Measurements from ENCODE around the gene NME3.

Gene NME3

DNA sequence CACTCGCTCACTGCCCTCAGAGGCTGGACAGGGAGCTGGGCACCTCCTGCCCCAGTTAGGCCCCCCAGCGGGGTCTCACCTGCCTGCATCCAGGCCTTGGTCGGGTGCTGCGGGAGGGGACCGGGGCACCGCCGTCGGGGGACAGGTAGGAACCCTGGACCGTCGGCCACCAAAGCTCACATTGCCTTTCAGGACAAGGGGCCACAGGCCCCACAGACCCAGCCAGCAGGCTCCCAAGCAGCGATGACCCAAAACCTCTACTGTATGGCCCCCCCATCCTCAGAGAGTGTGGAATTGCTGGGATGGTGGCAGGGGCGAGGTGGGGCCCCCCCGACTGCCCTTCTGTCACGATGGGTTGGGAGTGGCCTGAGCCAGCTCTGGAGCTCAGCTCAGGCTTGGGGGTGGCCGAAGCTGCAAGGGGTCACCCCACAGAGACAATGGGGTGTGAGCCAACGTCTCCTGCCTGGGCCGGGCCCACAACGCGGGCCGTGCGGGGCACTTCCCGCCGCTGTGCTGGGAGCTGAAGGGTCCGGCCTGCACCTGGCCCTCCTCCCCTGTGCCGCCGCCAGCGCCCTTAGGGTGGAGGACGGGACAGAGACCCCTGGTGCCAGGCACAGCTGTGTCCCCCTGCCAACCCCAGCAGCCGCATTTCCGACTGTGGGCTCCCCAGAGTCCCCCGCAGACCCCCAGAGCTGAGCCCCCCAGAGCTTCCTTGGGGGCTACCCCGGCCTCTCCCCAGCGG, 21.7 kb upstream of the NME3 start:
- Histone ChIP-seq H3K9ac (ENCODE audit: low read depth, low read length) (no peak overlapping the region), H3K36me3 (ENCODE audit: insufficient read depth, low read length) (peaks cover 6% of the 10 kb centered on the region), H3K4me3 (ENCODE audit: low read length) (no peak overlapping the region), H3K4me2 (ENCODE audit: low read length) (no peak overlapping the region), H3K27me3 (ENCODE audit: control insufficient read depth, insufficient read depth, low read length) (no peaks in the 10 kb centered on the region), H3K4me1 (ENCODE audit: control insufficient read depth, insufficient read depth, low read length) (no peaks in the 10 kb centered on the region), H3K9me3 (replicated peaks; ENCODE audit: low read length) (peaks cover 3% of the 10 kb centered on the region)

DNA sequence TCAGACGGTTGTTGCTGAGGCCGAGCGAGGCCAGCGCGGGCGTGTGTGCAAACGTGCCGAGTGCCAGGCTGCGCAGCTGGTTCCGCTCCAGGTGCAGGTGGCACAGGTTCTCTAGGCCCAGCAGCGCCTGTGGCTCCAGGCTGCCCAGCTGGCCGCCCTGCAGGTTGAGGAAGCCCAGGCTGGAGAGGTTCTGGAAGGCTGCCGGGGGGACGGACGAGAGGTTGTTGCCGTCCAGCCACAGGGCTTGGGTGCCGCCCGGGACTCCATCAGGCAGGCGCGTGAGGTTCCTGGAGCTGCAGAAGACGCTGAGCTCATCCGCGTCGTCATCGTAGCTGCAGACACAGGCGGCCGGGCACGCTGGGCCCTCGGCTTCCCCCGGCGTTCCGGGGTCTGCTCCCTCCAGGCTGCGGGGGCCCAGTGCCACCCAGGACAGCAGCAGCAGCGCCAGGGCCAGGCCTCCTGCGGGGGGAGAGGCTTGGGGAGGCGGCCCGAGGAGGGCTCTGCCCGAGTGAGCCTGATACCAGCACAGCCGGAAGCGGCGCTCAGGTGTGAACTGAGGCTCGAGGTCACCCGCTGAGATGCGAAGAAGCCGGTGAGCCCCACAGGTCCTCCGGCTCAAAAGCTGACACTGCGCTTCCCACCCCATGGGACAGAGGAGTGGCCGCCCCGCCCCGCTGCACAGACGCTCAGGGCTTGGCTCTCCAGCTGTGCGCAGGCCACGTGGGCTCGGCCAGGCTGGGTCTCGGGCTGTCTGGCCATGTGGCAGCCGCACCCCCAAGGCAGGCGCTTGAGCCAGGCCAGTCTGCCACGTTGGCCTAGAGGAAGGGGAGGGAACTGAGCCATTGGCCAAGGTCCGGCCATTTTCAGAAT, 20.8 kb upstream of the NME3 start:
- Histone ChIP-seq H3K27me3 (ENCODE audit: control insufficient read depth, insufficient read depth, low read length) (no peaks in the 10 kb centered on the region), H3K4me1 (ENCODE audit: control insufficient read depth, insufficient read depth, low read length) (no peaks in the 10 kb centered on the region), H3K36me3 (ENCODE audit: insufficient read depth, low read length) (peaks cover 6% of the 10 kb centered on the region), H3K4me3 (ENCODE audit: low read length) (no peak overlapping the region), H3K9ac (ENCODE audit: low read depth, low read length) (no peak overlapping the region), H3K9me3 (replicated peaks; ENCODE audit: low read length) (no peaks in the 10 kb centered on the region), H3K4me2 (ENCODE audit: low read length) (no peak overlapping the region)

DNA sequence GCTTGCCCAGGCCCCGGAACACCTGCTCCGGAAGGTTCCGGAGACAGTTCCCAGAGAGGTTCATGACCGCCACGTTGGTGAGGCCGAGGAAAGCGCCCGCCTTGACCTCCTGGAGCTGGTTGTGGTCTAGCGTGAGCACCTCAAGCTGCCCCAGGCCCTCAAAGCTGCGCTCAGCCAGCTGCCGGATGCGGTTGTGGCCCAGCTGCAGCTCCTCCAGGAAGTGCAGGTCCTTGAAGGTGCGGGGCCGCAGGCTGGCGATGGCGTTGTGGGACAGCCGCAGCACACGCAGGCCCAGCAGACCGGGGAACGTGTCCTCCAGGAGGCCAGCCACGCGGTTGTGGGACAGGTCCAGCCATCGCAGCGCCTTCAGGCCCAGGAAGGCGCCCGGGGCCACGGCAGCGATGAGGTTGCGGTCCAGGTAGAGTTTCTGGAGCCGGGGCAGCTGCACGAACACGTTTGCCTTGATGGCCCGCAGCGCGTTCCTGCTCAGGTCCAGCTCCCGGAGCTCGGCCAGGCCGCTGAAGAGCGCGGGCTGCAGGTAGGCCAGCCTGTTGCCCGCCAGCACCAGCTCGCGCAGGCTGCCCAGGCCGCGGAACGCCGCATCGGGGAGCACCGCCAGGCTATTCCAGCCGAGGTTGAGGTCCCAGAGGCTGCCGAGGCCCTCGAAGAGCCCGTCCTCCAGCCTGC, 20.1 kb upstream of the NME3 start:
- peaks cover 11% of the 10 kb centered on the region for H3K36me3 ChIP-seq (ENCODE audit: insufficient read depth, low read length)
- no peak overlapping the region for H3K4me2 ChIP-seq (ENCODE audit: low read length)
- H3K9ac ChIP-seq (ENCODE audit: low read depth, low read length) = no peak overlapping the region
- no peaks in the 10 kb centered on the region for H3K9me3 ChIP-seq (replicated peaks; ENCODE audit: low read length)
- H3K27me3 ChIP-seq (ENCODE audit: control insufficient read depth, insufficient read depth, low read length) = no peaks in the 10 kb centered on the region
- no peak overlapping the region for H3K4me3 ChIP-seq (ENCODE audit: low read length)
- no peaks in the 10 kb centered on the region for H3K4me1 ChIP-seq (ENCODE audit: control insufficient read depth, insufficient read depth, low read length)

DNA sequence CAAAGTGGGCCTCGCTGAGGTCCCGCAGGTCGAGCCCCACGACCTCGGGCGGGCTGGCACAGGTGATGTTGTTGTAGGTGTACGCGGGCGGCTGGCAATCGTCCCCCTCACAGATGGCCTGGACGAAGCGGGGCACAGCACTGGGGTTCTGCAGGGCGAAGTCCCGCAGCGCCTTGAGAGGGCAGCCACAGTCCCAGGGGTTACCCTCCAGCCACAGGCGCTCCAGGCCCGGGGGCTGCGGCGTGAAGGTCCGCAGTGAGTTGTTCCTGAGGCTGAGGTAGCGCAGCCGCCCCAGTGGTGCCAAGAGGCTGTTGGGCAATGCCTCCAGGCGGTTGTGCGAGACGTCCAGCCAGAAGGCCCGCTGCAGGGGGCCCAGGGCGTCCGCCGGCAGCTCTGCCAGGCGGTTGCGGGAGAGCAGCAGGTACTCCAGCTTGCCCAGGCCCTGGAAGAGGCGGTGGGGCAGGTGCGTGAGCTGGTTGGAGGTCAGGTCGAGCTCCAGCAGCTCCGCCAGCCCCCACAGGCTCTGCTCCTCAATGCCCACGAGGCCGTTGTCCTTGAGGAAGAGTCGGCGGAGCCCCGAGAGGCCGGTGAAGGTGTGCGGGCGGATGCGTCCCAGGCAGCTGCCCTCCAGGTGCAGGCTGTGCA, 19.4 kb upstream of the NME3 start:
- H3K36me3 ChIP-seq (ENCODE audit: insufficient read depth, low read length) = peaks cover 14% of the 10 kb centered on the region
- no peaks in the 10 kb centered on the region for H3K9me3 ChIP-seq (replicated peaks; ENCODE audit: low read length)
- H3K4me1 ChIP-seq (ENCODE audit: control insufficient read depth, insufficient read depth, low read length) = no peaks in the 10 kb centered on the region
- no peaks in the 10 kb centered on the region for H3K27me3 ChIP-seq (ENCODE audit: control insufficient read depth, insufficient read depth, low read length)
- H3K4me3 ChIP-seq (ENCODE audit: low read length) = no peak overlapping the region
- no peak overlapping the region for H3K9ac ChIP-seq (ENCODE audit: low read depth, low read length)
- no peak overlapping the region for H3K4me2 ChIP-seq (ENCODE audit: low read length)

DNA sequence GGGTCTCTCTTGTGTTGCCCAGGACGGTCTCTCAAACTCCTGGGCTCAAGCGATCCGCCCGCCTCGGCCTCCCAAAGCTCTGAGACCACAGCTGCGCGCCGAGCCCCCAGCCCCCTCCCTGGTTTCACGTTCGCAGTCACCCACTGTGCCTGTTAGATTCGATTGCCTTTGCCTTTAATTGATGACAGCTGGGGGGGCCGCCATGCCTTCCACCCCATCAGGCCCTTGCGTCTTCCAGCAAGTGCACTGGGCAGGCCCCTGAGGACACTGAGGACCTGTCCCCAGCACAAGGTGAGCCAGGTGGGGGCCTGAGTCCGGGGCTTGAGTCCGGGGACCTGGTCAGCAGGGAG, 18.9 kb upstream of the NME3 start:
- no peak overlapping the region for H3K4me2 ChIP-seq (ENCODE audit: low read length)
- no peaks in the 10 kb centered on the region for H3K27me3 ChIP-seq (ENCODE audit: control insufficient read depth, insufficient read depth, low read length)
- H3K9ac ChIP-seq (ENCODE audit: low read depth, low read length) = no peak overlapping the region
- H3K4me3 ChIP-seq (ENCODE audit: low read length) = no peak overlapping the region
- H3K36me3 ChIP-seq (ENCODE audit: insufficient read depth, low read length) = peaks cover 14% of the 10 kb centered on the region
- H3K9me3 ChIP-seq (replicated peaks; ENCODE audit: low read length) = no peaks in the 10 kb centered on the region
- no peaks in the 10 kb centered on the region for H3K4me1 ChIP-seq (ENCODE audit: control insufficient read depth, insufficient read depth, low read length)

DNA sequence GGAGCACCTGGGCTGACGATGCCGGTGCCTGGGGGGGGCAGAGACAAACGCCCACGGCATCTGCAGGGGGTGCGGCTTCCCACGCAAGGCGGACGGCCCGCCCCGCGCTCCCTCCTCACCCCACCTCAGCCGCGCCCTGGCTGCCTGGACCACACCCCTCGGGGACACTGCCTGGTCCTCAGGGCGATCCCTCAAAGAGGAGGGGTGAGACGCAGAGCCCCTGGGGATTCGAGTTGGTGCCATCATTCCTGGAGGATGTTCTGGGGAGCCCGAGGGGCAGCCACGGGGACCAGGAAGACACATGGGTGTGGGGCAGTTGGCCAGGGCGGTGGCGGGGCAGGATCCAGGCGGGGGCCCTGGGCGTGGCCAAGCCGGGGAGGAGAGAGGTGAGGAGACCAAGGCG, 18.3 kb upstream of the NME3 start:
- Histone ChIP-seq H3K4me3 (ENCODE audit: low read length) (no peak overlapping the region), H3K9me3 (replicated peaks; ENCODE audit: low read length) (no peaks in the 10 kb centered on the region), H3K36me3 (ENCODE audit: insufficient read depth, low read length) (peaks cover 14% of the 10 kb centered on the region), H3K9ac (ENCODE audit: low read depth, low read length) (no peak overlapping the region), H3K4me2 (ENCODE audit: low read length) (no peak overlapping the region), H3K4me1 (ENCODE audit: control insufficient read depth, insufficient read depth, low read length) (no peaks in the 10 kb centered on the region), H3K27me3 (ENCODE audit: control insufficient read depth, insufficient read depth, low read length) (no peaks in the 10 kb centered on the region)

DNA sequence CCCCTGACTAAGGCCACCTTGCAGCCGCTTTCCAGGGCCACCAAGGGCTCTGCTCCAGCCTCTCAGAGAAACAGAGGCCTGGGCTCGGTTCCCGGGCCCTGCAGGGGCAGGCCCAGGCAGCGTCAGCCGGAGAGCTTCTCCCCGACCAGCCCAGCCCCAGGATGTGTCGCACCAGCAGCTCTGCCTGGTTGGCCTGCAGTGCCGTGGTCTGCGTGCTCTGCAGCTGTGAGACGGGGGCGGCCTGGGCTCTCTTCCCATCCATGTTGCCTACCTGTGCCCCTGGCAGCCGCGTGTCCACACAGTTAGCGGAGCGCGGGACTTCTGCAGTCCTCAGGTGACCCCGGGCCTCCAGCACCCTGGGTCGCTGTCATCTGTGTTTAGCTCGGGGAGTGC, 17.4 kb upstream of the NME3 start:
- no peaks in the 10 kb centered on the region for H3K4me1 ChIP-seq (ENCODE audit: control insufficient read depth, insufficient read depth, low read length)
- H3K36me3 ChIP-seq (ENCODE audit: insufficient read depth, low read length) = peaks cover 14% of the 10 kb centered on the region
- H3K9me3 ChIP-seq (replicated peaks; ENCODE audit: low read length) = no peaks in the 10 kb centered on the region
- no peaks in the 10 kb centered on the region for H3K27me3 ChIP-seq (ENCODE audit: control insufficient read depth, insufficient read depth, low read length)
- no peak overlapping the region for H3K4me3 ChIP-seq (ENCODE audit: low read length)
- H3K9ac ChIP-seq (ENCODE audit: low read depth, low read length) = no peak overlapping the region
- H3K4me2 ChIP-seq (ENCODE audit: low read length) = no peak overlapping the region

DNA sequence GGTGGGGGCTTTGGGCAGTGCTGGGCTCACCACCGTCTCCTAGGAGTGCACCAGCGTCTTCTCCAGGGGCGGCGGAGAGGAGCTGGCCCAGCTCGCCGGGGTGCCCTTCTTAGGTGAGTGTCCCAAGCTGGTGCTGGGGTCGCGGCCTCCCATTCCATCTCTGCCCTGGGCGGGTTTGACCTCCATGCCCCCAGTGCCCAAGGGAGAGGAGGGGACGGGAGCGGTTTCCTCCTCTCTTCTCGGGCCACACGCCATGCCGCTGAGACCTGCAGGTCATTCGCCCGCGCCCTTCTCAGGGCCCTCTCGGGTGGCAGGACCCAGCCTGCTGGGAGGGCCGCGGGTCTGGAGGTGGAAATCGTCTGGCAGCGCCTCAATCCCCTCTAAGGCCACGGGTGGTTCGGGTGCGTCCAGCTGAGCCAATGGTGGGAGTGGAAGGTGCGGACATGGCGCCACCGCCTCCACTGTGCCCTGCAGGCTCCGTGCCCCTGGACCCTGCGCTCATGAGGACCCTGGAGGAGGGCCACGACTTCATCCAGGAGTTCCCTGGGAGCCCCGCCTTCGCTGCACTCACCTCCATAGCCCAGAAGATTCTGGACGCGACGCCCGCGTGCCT, 16.9 kb upstream of the NME3 start:
- H3K9me3 ChIP-seq (replicated peaks; ENCODE audit: low read length) = no peaks in the 10 kb centered on the region
- H3K4me1 ChIP-seq (ENCODE audit: control insufficient read depth, insufficient read depth, low read length) = no peaks in the 10 kb centered on the region
- H3K4me2 ChIP-seq (ENCODE audit: low read length) = no peak overlapping the region
- H3K9ac ChIP-seq (ENCODE audit: low read depth, low read length) = no peak overlapping the region
- no peaks in the 10 kb centered on the region for H3K27me3 ChIP-seq (ENCODE audit: control insufficient read depth, insufficient read depth, low read length)
- no peak overlapping the region for H3K4me3 ChIP-seq (ENCODE audit: low read length)
- H3K36me3 ChIP-seq (ENCODE audit: insufficient read depth, low read length) = peaks cover 14% of the 10 kb centered on the region

DNA sequence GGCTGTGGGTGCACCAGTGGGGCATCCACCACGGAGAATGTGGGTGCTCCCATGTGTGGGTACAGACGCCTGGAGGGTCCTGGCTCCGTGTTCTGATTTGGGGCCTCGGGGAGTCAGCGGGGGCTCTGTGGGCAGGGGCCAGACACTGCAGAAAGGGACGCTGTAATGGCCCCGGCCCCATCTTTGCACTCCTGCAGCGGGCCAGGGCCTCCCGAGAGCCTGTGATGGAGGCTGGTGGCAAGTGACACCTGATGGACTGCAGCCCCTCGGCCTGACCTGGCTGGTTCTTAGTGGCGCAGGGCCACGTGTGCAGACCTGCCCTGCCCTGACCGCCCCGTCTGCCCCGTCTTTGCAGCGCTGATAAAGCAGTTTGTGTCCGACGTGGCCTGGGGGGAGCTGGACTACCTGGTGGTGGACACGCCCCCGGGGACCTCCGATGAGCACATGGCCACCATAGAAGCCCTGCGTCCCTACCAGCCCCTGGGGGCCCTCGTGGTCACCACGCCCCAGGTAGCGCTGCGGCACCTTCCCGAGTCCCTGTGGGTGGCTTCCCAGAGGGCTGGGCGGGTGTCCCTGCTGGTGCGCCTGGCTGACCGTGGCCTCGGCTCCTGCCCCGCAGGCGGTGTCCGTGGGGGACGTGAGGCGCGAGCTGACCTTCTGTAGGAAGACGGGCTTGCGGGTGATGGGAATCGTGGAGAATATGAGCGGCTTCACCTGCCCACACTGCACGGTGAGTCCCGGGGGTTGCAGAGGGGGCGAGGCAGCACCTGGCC, 16.2 kb upstream of the NME3 start:
- Histone ChIP-seq H3K4me2 (ENCODE audit: low read length) (no peak overlapping the region), H3K4me1 (ENCODE audit: control insufficient read depth, insufficient read depth, low read length) (no peaks in the 10 kb centered on the region), H3K36me3 (ENCODE audit: insufficient read depth, low read length) (peaks cover 14% of the 10 kb centered on the region), H3K9me3 (replicated peaks; ENCODE audit: low read length) (no peaks in the 10 kb centered on the region), H3K4me3 (ENCODE audit: low read length) (no peak overlapping the region), H3K9ac (ENCODE audit: low read depth, low read length) (no peak overlapping the region), H3K27me3 (ENCODE audit: control insufficient read depth, insufficient read depth, low read length) (no peaks in the 10 kb centered on the region)

DNA sequence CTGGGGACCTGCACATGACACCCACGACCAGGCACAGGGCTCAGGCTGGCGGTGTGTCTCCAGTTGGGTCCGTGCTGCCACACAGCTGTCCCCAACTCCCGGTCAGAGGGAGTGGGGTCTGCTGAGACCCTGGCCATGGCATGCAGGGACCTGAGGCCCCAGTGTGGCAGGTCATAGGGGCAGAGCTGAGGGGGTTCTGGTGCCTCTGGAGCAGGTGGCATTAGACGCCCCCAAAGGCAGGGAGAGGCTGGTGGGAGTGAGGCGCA, 15.6 kb upstream of the NME3 start:
- Histone ChIP-seq H3K4me1 (ENCODE audit: control insufficient read depth, insufficient read depth, low read length) (no peaks in the 10 kb centered on the region), H3K4me3 (ENCODE audit: low read length) (no peak overlapping the region), H3K36me3 (ENCODE audit: insufficient read depth, low read length) (peaks cover 14% of the 10 kb centered on the region), H3K4me2 (ENCODE audit: low read length) (no peak overlapping the region), H3K9ac (ENCODE audit: low read depth, low read length) (no peak overlapping the region), H3K27me3 (ENCODE audit: control insufficient read depth, insufficient read depth, low read length) (no peaks in the 10 kb centered on the region), H3K9me3 (replicated peaks; ENCODE audit: low read length) (no peaks in the 10 kb centered on the region)

Measured in skeletal muscle satellite cell (primary cell).